ENCODE measurements around the gene LRRTM4. TPM values are rescaled to one million over a fixed set of nuclear protein-coding genes. Genes with fewer than 3 reads are reported as not detected.

Gene LRRTM4
- polyA plus RNA-seq, 1 experiment: not detected

DNA sequence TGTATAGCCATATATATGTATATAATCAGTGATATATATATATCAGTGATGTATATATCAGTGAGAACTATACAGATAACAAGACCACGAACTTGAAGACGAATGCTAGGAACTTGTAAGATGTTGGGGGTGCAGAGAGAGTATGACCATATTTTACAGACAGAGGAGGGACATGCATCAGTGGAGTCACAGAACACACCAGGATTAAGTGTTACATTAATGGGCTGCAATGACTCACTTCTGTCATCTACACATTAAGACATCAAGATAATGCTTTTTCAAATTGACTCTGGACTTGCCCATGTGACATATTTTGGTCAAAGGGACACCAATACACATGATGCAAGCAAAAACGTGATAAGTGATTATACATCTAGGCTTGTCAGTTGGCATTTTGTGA is 501.0 kb downstream of the LRRTM4 start:
- DNase-seq (ENCODE audit: low read depth): no peak
- no peak overlapping the region for H3K4me3 ChIP-seq (ENCODE audit: low read depth, low read length)
- no peaks in the 10 kb centered on the region for H3K27me3 ChIP-seq (ENCODE audit: control insufficient read depth, insufficient read depth, low read length)
- ChIA-PET CTCF (no interaction called here), POLR2A (no interaction called here)
- H3K36me3 ChIP-seq (ENCODE audit: control insufficient read depth, insufficient read depth, low read length): no peaks in the 10 kb centered on the region
- TF ChIP-seq, protein P1, sequence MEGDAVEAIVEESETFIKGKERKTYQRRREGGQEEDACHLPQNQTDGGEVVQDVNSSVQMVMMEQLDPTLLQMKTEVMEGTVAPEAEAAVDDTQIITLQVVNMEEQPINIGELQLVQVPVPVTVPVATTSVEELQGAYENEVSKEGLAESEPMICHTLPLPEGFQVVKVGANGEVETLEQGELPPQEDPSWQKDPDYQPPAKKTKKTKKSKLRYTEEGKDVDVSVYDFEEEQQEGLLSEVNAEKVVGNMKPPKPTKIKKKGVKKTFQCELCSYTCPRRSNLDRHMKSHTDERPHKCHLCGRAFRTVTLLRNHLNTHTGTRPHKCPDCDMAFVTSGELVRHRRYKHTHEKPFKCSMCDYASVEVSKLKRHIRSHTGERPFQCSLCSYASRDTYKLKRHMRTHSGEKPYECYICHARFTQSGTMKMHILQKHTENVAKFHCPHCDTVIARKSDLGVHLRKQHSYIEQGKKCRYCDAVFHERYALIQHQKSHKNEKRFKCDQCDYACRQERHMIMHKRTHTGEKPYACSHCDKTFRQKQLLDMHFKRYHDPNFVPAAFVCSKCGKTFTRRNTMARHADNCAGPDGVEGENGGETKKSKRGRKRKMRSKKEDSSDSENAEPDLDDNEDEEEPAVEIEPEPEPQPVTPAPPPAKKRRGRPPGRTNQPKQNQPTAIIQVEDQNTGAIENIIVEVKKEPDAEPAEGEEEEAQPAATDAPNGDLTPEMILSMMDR (IDR thresholded peaks at IDR 0.05; ENCODE audit: insufficient read depth, low read depth, low read length): no peak

DNA sequence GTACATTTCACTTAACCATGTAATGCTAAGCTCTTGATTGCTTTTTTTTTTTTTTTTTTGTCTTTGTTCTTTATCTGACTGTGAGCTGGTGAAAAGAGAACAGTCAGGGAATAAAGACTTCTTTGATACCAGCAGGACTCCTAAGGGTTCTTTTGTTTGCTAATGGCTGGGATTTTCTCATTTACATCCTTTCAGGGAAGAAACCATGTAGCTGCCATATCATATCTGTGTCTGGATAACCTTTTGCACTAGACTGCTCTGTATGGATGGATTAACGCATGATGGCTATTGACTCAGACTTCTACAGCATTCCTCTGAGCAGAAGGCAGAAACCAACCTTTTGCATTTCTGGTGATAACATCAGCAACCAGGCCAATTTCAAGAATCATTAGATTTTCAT is 504.0 kb downstream of the LRRTM4 start:
- H3K36me3 ChIP-seq (ENCODE audit: control insufficient read depth, insufficient read depth, low read length): no peaks in the 10 kb centered on the region
- TF ChIP-seq, protein P1 (IDR thresholded peaks at IDR 0.05; ENCODE audit: insufficient read depth, low read depth, low read length): no peak
- POLR2A ChIA-PET: no interaction called here

DNA sequence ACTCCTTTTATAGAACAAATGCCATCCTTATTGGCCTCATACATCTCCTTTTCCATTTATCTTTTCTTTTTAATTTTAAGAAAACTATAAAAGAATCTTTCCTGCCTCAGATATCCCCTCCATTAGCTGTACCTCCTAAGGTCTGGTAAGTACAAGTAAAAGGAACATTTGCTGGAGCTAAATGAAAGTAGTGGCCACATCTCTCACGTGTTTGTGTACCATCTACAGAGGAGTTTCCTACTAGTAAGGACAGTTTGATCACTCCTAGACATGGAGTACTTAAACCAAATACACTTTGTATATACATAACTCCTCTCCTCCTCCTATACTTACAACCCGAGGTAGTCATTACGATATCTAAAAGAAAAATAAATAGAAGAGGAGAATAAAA is 504.8 kb downstream of the LRRTM4 start:
- DNase-seq (ENCODE audit: low read depth): no peak
- Histone ChIP-seq H3K4me3 (ENCODE audit: low read depth, low read length) (no peak overlapping the region), H3K36me3 (ENCODE audit: control insufficient read depth, insufficient read depth, low read length) (no peaks in the 10 kb centered on the region), H3K27me3 (ENCODE audit: control insufficient read depth, insufficient read depth, low read length) (no peaks in the 10 kb centered on the region)
- POLR2A ChIA-PET: no interaction called here
- CTCF ChIA-PET: no interaction called here
- TF ChIP-seq, protein P1 (IDR thresholded peaks at IDR 0.05; ENCODE audit: insufficient read depth, low read depth, low read length): no peak

More for the DNA sequence above, 504.0 kb downstream of the LRRTM4 start:
- Histone ChIP-seq H3K4me3 (ENCODE audit: low read depth, low read length) (no peak overlapping the region), H3K27me3 (ENCODE audit: control insufficient read depth, insufficient read depth, low read length) (no peaks in the 10 kb centered on the region)
- DNase-seq (ENCODE audit: low read depth): no peak
- CTCF ChIA-PET: no interaction called here

DNA sequence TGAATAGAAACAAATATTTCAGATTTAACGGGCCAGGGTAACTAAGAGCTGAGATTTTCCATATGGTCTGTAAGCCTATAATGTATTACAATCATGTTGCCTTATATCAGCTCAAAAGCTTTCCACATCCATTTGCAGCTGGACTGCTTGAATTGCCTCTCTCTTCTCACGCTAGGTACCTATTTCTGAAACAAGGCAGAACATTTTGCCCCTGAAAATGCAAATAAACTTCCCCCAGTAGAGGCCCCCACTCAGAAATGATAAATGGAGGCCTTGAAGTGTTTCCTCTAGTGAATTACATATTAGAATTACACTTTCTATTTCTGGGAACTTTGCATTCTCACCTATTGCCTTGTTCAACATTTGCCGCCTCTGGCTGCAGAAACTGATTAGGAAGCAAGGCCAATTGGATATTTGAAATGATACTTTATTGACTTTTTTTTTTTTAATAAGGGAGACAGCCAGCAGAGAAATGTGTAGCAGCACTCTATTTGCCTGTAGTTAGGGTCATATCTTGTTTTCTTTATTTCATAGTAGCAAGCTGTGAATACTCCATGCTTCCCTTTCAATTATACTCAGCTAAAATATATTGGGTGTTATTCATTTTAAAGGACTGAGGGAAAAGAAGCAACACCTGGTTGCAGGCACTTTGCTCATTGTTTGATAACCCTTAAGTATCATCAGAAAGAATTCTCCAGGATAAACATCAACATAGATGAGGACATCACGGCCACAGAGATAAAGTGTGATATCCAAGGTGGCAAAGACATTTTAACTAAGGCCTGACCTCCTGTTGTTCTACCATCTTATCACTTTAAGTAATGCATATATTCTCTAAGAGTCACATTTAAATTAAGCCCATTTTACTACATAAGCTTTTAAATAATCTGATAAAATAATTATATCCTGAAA is 505.5 kb downstream of the LRRTM4 start:
- ChIA-PET CTCF (no interaction called here), POLR2A (no interaction called here)
- TF ChIP-seq, protein P1 (IDR thresholded peaks at IDR 0.05; ENCODE audit: insufficient read depth, low read depth, low read length): no peak
- no peak for DNase-seq (ENCODE audit: low read depth)
- H3K27me3 ChIP-seq (ENCODE audit: control insufficient read depth, insufficient read depth, low read length): no peaks in the 10 kb centered on the region
- no peaks in the 10 kb centered on the region for H3K36me3 ChIP-seq (ENCODE audit: control insufficient read depth, insufficient read depth, low read length)
- no peak overlapping the region for H3K4me3 ChIP-seq (ENCODE audit: low read depth, low read length)

DNA sequence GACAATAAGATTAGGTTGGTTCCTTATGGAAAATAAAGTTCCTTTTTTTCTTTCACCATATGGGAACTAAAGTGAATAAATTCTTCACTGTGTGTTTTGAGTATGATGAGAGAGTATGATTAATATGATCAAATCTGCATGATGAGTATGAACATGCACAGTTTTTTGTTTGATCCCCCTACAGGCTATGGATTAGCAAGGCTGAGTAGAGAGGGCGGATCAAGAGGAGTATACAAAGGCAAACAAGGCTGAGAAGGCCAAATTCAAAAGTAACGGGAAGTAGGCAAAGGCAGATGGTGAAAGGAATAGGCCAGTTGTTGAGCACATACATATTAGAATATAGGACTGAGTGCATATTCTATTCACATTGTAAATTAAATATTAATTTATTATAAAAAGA is 508.2 kb downstream of the LRRTM4 start:
- ChIA-PET POLR2A (no interaction called here), CTCF (no interaction called here)
- Histone ChIP-seq H3K27me3 (ENCODE audit: control insufficient read depth, insufficient read depth, low read length) (no peaks in the 10 kb centered on the region), H3K36me3 (ENCODE audit: control insufficient read depth, insufficient read depth, low read length) (no peaks in the 10 kb centered on the region), H3K4me3 (ENCODE audit: low read depth, low read length) (no peak overlapping the region)
- DNase-seq (ENCODE audit: low read depth): no peak
- TF ChIP-seq, protein P1 (IDR thresholded peaks at IDR 0.05; ENCODE audit: insufficient read depth, low read depth, low read length): no peak

Measured in BJ (cell line).